Activated CD4-positive, CD25-positive, alpha-beta regulatory T cell treated with anti-CD3 and anti-CD28 coated beads, Interleukin-2, amount 50 U/mL, for 24 hours (primary cell): Measurements from ENCODE around the gene DPF3.

Experiments
- ATAC-seq, 2 donors: fragments of 150-1000 bp; cut with Tn5 transposase; one replicate each; pipeline ENCODE4 v1.10.0; 2021; ENCODE audit warnings: mild to moderate bottlenecking in 1 of 2, moderate library complexity in 1 of 2

DPF3 gene

DNA sequence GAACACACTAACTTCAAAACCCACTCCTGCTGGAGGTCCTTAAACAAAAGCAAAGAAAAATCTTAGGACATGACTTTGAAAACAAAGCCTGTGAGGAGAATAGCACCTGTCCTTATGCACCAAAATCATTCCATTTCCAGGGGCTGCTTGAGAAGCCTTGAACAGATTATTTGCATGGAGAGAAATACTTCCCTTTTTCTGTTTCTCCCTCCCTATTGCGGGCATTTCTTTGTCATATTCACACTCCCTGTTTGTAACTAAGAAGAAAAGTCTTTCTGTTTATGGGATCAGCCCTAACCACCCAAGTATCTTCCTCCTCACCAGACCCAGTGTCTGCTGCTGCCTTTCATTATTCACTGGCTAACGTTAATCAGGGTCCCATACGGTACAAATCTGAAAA, 218.8 kb downstream of the DPF3 start:
- no peak for ATAC-seq

DNA sequence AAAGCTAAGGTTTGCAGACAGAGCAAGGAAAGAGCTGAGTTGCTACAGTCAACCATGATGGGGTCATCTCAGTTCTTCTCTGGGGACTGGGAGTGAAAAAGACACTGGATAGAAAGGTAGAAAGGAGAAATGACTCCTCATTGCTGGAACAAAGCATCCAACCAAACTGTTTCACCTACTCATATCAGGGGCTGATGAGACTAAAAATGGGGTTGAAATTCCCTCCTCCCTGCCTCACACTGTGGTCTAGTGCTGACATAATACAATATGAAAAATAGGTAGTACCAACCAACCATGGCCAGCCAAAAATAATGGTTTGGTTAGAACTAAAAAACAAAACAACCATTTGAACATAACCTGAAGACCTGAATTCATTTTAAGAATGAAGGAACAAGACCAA, 220.7 kb downstream of the DPF3 start:
- no peak for ATAC-seq

DNA sequence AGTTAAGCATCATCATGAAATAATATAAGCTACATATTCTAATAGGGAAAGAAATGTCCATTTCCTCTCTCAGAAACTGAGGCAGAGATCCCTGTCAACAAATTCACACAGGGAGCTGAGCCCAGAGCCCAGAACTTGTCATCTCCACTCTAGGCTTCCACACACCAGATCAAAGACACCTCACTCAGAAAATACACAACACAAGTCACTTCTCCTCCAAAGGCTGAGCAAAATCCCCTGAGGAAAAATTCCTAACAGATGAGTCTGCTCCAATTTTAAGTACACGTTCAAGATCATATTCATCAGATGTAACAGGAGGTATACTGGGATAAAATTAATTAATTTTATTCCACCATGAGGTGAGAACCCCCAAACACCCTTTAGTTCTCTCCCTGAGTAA, 227.3 kb downstream of the DPF3 start:
- no peak for ATAC-seq

GRCh38 chr14:72665259-72665658, 228.6 kb downstream of the DPF3 start:
- peak; percentile 49 to 61 for ATAC-seq

DNA sequence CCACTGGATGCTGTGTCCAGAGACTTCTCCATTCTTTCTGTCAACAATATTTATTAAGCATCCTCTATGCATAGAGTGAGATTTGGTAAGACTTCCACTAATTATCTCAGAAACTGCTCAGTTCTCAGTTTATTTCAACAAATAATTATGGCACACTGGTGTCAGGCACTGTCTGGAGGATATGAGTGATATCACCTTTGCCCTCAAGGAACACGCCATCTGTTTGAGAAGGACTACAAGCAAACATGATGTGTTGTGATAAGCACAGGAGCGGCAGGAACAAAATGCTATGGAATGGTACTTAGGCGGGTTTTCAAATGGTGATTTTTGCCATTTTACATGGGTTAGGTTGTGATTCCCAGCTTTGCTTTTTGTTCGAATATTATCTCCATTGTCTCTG, 229.2 kb downstream of the DPF3 start:
- no peak for ATAC-seq

DNA sequence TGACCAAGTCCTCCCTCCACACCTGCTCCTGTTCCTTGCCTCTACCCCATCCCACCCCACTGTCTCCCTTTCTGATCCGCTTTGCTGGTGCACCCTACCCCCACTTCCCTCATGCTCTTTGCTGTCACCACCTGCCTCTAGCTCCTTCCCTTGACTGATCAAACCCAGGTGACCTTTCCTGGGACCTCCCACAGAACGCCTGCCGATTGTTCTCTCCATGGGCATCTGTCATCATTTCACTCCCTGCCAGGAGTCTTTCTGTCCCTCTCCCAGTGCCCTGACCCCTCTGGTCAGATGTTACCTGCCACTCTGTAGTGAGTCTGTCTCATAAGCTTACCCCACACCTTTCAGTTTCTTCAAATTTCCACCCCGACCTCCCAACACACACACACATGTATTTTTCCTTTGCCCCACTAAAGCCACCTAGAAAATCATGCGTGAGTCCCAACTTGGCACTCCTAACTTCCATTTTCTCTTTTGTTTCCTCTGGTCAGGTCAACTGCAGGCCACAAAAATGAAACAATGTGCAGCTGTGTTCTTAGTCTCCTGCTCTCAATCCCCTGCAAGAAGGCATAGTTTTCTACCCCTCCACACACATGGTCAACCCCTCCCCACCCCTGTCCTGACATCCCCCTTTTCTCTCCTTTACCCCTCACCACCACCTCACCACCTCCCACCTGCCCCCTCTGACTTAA, 229.8 kb downstream of the DPF3 start:
- no peak for ATAC-seq

DNA sequence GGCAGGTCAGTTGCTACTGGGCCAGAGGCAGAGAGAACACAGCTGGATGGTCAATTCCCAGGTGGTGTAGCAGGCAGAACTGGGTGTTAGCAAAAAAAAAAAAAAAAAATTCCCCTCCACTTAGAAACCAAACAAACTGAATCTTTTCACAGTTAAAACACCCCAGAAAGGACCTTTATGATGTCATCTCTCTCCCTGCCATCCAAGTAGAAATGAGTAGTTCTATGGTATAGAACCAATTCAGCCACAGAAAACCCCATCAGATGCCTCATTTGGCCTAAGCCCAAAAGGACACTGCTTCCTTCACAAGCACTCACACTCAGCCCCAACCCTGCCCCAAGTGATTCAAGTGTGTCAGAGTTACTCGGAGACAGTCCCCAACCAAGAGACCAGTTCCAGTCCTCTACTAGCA, 230.8 kb downstream of the DPF3 start:
- ATAC-seq = no peak

DNA sequence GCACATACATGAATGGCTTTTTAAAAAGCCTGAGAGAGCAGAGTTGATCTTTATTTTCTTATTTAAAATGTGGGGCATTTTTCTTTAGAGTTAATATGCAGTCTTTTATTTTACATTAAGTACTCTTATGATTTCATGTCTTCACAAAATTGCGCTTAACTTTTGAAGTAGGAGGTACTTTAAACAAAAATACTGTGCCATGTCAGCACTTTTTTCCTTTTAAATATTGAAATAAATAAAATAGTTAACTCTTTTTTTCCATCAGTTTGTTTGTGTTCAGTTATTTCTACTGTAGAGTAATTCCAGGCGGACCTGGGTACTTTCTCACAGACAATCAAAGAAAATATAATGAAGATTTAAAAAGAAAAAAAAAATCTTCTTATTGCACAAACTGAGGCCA, 231.7 kb downstream of the DPF3 start:
- no peak for ATAC-seq

GRCh38 chr14:72657214-72657921, 236.5 kb downstream of the DPF3 start:
- ATAC-seq = no peak

DNA sequence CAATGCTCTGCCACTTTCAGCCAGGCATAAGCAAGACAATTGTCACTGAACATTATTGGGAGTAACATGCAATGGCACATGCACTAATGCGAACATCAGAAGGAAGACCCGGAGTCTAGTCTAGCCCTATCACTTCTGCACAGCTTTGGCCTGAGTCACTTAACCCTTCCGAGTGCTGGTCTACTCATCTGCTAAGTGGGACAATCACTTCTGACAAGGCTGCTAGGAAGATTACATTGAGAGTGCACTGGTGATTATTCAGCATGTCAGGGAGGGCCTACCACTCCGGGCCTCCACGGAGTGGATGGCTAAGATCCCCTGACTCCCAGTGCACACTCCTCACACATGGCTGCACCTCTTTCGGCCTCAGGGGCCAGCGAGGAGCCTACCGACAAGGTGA, 240.9 kb downstream of the DPF3 start:
- ATAC-seq = no peak

GRCh38 chr14:72652179-72652578, 241.7 kb downstream of the DPF3 start:
- ATAC-seq = no peak

DNA sequence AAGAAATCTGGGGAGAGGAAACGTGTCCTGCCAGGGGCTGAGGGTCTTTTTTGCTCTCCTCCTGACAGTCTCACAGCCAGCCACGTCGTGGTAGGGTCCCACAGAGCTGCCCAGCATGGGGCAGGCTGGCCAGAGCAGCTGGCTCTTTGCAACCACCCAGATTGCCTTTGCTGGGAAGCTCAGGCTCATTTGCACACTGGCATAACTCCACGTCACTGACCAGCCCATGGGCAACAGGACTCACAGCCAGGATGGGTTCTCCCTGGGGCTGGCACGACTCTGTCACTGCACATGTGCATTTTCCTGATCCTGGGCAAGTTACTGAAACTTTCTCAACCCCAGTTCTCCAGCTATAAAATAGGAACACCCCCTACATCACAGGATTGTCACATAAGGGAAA, 242.2 kb downstream of the DPF3 start:
- no peak for ATAC-seq

- no peak for ATAC-seq
These were observed 242.8 kb downstream of the DPF3 start for GRCh38 chr14:72651081-72651480.

DNA sequence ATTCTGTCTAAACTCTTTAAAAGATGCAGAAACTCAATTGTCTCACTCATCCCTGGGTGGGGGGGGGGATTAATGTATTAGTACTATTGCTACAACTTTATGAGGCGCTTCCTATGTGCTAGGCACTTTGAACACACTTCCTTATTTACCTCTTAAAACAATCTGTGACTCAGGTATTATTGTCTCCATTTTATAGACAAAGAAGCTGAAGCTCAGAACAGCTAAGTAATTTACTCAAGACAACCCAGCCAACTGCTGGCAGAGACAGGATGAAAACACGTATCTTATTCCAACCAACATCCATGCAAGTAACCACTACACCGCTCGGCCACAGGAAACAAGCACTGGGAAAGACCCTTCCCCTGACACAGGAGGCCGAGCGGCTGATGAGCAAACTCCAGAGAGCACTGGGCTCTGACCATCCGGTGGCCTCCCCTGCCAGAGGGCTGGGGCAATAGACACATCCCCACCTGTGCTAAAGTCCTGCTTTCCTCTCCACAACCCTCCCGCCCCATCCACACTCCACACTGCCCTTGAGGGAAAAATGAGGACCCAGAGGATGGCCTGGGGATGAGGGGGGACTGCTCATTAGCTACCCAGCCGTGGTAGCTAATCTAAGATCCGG, 244.2 kb downstream of the DPF3 start:
- no peak for ATAC-seq

- no peak for ATAC-seq
These were observed 246.1 kb downstream of the DPF3 start for GRCh38 chr14:72647782-72648181.

GRCh38 chr14:72646861-72647528, 246.9 kb downstream of the DPF3 start:
- ATAC-seq = no peak

GRCh38 chr14:72645706-72646105, 248.2 kb downstream of the DPF3 start:
- no peak for ATAC-seq

DNA sequence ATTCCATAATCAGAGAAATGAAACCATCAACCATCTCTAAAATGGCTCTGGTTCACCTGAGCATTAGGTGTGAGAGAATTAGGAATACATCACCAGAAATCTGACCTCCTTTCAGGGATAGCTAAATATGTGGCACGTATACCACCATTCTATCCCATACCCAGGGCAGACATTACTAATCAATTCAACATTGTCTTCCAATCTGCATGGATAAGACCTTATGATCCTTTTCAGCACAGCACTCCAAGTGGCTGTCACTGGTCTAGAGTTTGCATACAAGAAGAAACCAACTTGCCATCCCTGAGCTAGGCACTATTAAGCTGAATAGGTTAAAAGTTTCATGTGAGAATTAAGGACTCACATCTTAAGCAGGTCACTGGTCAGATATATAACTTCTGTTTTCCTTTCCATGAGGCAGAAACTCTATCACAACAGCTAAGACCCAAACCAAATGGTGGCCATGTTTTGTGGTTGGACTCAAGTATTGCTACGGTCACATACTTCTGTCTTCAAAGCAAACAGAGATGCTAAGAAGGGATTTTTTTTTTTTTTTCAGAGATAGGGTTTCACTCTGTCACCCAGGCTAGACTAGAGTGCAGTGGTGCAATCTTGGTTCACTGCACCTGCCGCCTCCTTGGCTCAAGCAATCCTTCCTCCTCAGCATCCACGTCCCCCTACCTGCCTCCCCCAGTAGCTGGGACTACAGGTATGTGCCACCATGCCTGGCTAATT, 249.0 kb downstream of the DPF3 start:
- ATAC-seq = no peak

- no peak for ATAC-seq
These were observed 249.9 kb downstream of the DPF3 start for GRCh38 chr14:72644038-72644437.

DNA sequence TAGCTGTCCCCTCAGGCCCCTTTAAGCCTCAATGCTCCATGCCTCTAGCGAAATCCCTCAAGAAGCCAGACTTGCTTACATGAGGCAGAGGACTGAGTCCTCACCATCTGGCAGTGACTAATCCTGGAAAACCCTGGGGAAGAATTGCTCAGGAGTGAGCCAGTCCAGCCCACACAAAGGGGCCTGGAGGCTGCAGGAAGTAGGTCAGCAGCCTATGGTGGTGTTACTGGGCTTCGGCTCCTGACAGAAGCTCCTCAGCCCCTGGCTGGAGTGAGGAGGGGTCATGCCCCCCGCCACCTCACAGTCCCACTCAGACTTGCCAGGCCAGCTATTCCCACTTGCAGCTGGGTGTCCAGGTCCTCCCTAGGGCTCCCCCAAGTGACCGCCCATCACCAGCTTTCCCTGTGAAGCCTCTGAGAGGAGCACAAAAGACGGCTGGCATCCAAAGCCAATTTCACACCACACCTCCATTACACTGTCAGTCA, 250.5 kb downstream of the DPF3 start:
- no peak for ATAC-seq

GRCh38 chr14:72640911-72641485, 252.9 kb downstream of the DPF3 start:
- ATAC-seq = no peak

GRCh38 chr14:72638021-72638420, 255.9 kb downstream of the DPF3 start:
- ATAC-seq = no peak
